HG03039 (cell line): Measurements from ENCODE around the gene PEX6.

ENCODE experiments used
- ATAC-seq: cut with Tn5 transposase; IDR thresholded peaks from one replicate; pipeline ENCODE4 v1.9.1; 2021; ENCODE audit warnings: mild to moderate bottlenecking, moderate library complexity; ENCODE audit not compliant: unreplicated experiment

The PEX6 gene

DNA sequence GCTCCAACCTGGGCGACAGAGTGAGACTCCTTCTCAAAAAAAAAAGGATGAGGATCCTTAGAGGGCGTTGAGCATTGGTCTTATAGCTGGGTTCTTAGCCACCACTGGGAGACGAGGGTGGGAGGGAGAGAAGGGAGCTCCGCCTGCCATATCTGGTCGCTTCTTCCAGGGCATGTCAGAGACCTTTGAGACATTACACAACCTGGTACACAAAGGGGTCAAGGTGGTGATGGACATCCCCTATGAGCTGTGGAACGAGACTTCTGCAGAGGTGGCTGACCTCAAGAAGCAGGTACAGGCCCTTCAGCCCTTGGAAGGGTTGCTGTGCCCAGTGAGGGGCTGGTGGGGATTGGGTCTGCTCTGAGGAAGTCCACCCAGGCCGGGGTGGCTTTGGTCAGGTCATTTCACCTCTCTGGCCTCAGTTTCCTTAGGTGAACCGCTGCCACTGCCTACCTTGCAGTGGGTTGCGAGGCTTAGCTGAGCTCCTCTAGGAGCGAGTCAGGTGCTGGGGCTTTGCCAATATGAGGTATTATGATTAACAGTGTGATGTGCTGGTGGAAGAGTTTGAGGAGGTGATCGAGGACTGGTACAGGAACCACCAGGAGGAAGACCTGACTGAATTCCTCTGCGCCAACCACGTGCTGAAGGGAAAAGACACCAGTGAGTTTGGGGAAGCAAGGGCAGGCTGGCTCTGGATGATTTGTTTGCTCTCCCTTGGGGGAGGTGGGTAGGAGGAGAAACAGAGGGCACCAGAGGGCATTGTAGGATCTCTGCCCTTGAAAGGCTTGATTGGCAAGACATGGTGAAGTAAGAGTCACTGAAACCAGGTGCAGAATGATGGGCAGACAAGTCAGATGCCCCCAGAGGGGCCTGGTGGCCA lies 41.2 kb downstream of the PEX6 start:
- ATAC-seq: no peak

DNA sequence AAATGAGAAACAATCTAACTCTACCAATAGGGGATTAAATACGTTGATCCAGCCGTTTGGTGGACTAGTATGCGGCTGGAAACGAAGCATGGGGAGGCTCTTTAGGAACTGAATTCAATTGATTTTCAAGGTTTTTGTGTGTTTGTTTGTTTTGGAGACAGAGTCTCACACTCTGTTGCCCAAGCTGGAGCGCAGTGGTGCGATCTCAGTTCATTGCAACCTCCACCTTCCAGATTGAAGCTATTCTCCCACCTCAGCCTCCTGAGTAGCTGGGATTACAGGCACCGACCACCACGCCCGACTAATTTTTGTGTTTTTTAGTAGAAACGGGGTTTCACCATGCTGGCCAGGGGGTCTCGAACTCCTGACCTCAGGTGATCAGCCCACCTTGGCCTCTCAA lies 42.6 kb downstream of the PEX6 start:
- no peak for ATAC-seq

DNA sequence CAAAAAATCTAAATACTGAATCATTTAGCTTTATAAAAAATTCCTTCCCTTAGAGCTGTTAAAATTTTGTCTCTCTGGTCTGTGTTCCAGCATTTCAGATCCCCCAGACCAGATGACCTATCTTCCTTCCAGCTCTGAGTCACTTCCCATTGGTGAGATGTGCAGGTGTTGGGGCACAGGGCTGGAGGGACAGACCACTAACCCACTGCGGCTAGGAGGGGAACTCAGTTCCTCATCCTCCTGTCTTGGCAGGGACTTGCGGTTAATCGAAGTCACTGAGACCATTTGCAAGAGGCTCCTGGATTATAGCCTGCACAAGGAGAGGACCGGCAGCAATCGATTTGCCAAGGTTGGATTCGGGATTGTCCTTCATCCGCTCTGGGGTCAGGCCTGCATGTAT lies 43.7 kb downstream of the PEX6 start:
- no peak for ATAC-seq

DNA sequence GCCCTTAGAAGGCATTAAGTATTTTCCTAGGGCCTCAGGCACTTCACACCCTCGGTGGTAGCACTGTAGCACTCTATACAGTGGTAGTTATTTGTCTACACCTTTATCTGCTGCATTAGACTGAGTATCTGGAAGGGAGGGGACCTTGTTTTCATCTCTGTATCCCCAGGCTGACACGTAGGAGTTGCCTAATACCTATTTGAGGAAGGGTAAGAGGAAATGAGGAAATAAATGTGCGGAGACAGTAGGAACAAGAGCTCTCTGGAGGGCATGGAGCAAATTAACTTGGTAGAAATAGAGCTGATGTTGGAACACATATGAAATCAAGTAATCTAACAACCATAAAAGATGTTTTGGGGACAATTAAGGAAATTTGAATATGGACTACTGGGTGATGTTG lies 45.8 kb downstream of the PEX6 start:
- ATAC-seq: no peak

DNA sequence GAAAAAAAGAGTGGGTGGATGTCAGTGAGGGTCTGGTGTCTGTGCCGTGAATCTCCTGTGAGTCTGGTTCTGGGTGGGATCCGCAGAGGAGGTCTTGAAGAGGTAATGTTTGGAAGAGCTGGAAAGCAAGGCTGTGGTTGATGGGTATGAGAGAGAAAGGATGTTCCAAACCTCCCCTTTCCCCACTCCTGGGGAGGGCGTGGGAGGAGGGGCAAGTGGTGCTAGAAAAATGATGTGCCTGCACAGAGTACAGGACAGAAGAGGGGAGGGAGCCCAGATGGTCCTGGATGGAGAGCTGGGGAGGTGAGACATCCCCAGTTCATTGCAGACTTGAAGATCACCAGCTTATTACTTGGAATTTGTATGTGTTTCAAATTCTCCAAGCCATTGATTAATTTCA lies 46.6 kb downstream of the PEX6 start:
- ATAC-seq: no peak

DNA sequence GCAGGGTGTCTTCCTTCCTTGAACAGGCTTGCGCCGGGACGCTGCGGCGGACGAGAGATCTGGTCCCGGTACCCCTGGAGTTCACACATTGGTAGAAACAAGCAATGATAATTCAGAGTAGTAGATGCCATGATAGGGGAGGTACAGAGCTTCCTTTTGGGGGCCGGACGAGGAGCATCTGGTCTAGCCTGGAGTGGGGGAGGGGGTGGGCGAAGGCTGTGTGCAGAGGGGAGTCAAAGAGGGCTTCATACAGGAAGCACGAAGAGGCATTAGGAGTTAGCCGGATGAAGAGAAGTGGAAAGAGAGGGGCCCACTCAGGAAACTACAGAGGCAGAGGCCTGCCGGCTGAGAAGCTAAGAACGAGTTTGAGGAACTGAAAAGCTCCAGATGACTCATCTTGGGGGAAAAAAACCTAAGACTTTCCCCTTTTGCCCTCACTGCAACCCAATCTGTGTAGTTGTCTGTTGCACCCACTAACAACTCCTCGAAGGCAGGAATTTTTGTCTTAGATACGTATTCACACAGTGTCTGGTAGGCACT lies 49.1 kb downstream of the PEX6 start:
- peak; percentile 51 for ATAC-seq

DNA sequence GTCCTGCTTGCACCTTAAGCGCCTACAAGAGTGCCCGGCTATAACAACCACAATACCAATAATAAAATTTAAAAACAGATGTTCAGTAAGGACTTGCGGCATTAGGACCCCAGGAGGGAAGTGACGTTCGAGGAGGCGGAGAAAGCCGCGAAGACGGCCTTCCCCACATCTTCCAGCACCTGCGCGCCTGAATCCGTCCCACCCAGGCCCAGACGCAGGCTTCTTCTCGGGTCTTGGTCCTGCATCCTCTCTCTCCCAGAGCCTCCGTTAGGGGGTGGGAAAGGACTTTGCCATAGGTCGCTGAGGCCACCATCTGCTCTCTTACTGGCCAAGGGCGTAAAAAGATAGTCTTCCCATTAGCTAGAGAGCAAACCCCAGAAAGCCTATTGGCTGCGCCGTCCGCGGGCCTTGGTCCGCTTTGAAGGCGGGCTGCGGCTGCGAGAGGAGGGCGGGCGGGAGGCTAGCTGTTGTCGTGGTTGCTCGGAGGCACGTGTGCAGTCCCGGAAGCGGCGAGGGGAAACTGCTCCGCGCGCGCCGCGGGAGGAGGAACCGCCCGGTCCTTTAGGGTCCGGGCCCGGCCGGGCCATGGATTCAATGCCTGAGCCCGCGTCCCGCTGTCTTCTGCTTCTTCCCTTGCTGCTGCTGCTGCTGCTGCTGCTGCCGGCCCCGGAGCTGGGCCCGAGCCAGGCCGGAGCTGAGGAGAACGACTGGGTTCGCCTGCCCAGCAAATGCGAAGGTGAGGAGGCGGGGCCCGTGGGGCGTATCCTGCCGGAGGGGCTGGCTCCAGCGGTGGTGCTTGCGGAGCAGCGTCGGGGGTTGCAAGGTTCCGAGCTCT lies 49.8 kb downstream of the PEX6 start, which contains the start of gene CNPY3:
Gene CNPY3, plus strand, starts transcription at position 495 of the 835 bp plus-strand sequence. Its CDS starts 91 bp downstream, at position 586.
- ATAC-seq: peak; percentile 66

DNA sequence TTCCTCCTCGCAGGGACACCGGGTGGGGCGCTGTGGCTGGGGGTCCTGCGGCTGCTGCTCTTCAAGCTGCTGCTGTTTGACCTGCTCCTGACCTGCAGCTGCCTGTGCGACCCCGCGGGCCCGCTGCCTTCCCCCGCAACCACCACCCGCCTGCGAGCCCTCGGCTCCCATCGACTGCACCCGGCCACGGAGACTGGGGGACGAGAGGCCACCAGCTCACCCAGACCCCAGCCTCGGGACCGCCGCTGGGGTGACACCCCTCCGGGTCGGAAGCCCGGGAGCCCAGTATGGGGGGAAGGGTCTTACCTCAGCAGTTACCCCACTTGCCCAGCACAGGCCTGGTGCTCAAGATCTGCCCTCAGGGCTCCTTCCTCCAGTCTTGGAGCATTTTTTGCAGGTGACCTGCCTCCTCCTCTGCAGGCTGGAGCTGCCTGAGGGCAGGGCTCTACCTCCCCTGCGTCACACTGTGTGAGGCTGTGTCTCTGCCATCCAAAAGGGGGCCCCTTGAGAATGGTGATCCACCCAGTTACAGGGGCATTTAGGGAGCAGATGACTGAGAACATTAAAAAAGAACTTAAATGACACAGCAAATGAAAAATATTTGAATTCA lies 53.6 kb downstream of the PEX6 start:
- ATAC-seq: no peak

DNA sequence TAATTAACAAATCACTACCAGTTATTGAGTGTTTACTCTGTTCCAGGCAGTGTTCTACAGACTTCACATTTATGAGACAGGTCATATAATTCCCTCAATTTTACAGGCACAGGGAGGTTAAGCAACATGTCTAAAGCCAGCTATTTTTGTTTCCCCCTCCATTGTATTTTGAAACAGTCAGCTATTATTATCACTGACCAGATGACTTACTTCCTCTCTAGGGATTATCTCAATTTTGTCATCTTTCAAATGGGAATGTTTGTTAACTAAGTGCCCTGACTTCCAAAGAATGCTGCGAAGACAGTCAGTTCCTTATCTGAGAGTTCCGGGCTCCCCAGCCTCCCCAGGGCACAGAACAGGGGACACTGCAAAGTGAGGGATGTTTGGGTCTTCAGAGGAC lies 55.3 kb downstream of the PEX6 start:
- ATAC-seq: no peak

DNA sequence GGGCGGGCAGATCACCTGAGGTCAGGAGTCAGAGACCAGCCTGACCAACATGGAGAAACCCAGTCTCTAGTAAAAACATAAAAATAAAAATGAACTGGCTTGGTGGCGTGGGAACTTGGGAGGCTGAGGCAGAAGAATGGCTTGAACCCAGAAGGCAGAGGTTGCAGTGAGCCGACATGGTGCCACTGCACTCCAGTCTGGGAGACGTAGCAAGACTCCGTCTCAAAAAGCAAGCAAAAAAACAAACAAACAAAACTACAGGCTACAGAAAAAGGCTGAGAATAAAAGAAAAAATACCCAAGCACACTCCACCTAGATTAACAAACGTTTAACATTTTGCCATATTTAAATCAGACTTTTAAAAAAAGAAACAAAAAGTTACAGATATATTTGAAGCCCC lies 57.2 kb downstream of the PEX6 start:
- no peak for ATAC-seq

DNA sequence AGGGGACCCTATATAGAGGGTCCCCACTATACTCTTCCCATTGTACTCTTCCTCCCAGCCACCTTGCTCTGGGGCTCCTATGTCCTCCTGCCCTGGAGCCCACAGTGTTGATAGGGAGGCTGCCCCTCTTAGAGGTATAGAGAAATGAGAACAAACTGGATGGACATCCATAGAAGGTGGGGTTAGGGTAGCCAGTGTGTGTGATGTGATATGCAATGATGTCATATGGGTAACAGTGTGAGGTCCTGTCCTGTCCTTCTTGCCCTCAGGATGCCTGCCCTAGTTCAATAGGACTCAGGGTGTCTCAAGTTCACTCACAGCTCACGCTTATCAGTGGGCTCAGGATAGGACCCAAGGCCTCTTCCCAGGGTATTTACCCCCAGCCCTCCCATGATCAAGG lies 62.7 kb downstream of the PEX6 start:
- no peak for ATAC-seq

DNA sequence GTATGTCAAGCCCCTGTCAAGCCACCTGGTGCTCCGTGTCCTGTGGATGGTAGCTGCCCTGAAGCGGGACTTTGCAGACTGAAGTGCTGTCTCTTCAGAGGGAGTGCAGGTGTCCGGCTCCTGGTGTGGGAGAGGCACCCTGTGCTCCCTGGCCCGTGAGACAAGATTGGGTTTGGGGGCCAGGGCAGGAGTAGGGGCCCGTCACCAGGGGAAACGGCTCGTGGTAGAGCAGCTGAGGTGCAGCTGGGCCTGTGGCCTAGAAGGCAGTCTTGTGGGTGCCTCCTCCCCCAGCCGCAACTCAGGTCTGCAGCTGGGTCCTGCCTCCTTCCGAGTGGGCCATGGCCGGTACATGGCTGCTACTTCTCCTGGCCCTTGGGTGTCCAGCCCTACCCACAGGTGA lies 63.2 kb downstream of the PEX6 start, which contains the start of gene PTCRA:
Gene PTCRA, plus strand, starts transcription at position 322 of the 400 bp plus-strand sequence. Its CDS starts 17 bp downstream, at position 339.
- ATAC-seq: no peak

DNA sequence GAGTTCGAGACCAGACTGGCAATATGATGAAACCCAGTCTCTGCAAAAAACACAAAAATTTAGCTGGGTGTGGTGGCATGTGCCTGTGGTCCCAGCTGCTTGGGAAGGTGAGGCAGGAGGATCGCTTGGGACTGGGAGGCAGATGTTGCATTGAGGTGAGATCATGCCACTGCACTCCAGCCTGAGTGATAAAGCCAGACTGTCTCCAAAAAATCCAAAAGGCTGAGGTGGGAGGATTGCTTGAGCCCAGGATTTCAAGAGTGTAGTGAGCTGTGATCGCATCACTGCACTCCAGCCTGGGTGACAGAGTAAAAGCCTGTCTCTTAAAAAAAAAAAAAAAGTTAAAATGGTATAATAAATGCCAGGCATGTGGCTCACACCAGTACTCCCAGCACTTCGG lies 64.4 kb downstream of the PEX6 start:
- no peak for ATAC-seq
